ENCODE data around the gene PICK1.
A peak's percentile ranks its signal among the peaks of the same experiment; 100 is the strongest.

Gene PICK1

GRCh38 chr22:38049812-38050619, 7.2 kb upstream of the PICK1 start:
- no peak for DNase-seq (ENCODE audit: low read depth)

- DNase-seq (ENCODE audit: low read depth) = no peak
These were observed 6.5 kb upstream of the PICK1 start for GRCh38 chr22:38050720-38051119.

- DNase-seq (ENCODE audit: low read depth) = no peak
These were observed 5.9 kb upstream of the PICK1 start for GRCh38 chr22:38051261-38051660.

- DNase-seq (ENCODE audit: low read depth) = peak; percentile 55
These were observed 5.0 kb upstream of the PICK1 start for GRCh38 chr22:38051900-38052862.

GRCh38 chr22:38062791-38063190, 5.6 kb downstream of the PICK1 start:
- no peak for DNase-seq (ENCODE audit: low read depth)

GRCh38 chr22:38065539-38065938, 8.3 kb downstream of the PICK1 start:
- DNase-seq (ENCODE audit: low read depth) = no peak

- DNase-seq (ENCODE audit: low read depth) = no peak
These were observed 9.3 kb downstream of the PICK1 start for GRCh38 chr22:38066381-38067027.

GRCh38 chr22:38067028-38067415, 9.8 kb downstream of the PICK1 start:
- no peak for DNase-seq (ENCODE audit: low read depth)

GRCh38 chr22:38067761-38068360, 10.7 kb downstream of the PICK1 start:
- DNase-seq (ENCODE audit: low read depth) = no peak

GRCh38 chr22:38068641-38069371, 11.6 kb downstream of the PICK1 start:
- DNase-seq (ENCODE audit: low read depth) = no peak

GRCh38 chr22:38069372-38070249, 12.4 kb downstream of the PICK1 start:
- no peak for DNase-seq (ENCODE audit: low read depth)

GRCh38 chr22:38070250-38070921, 13.2 kb downstream of the PICK1 start:
- no peak for DNase-seq (ENCODE audit: low read depth)

- no peak for DNase-seq (ENCODE audit: low read depth)
These were observed 14.5 kb downstream of the PICK1 start for GRCh38 chr22:38071421-38072321.

GRCh38 chr22:38072322-38073149, 15.3 kb downstream of the PICK1 start:
- DNase-seq (ENCODE audit: low read depth) = no peak

GRCh38 chr22:38073150-38074130, 16.2 kb downstream of the PICK1 start:
- DNase-seq (ENCODE audit: low read depth) = no peak
